Ectodermal cell (in vitro differentiated cells): ENCODE results near the gene DIP2C.
"Not testable (repeated sequence)": the region's sequence is repeated elsewhere in the genome, so short reads cannot be mapped to it uniquely, and the experiment has no call there.

ENCODE experiments used
- H3K27ac ChIP-seq: 2 replicates; pipeline ENCODE4 v1.7.0; 2013; ENCODE audit warnings: mild to moderate bottlenecking, low read depth, low read length; ENCODE audit not compliant: insufficient read depth, poor library complexity, severe bottlenecking
- H3K27me3 ChIP-seq: 2 replicates; pipeline ENCODE4 v1.7.0; 2013; ENCODE audit warnings: mild to moderate bottlenecking, low read length; ENCODE audit not compliant: insufficient read depth, control insufficient read depth, poor library complexity, severe bottlenecking
- H3K36me3 ChIP-seq: one replicate; pipeline ENCODE4 v1.7.0; 2013; ENCODE audit warnings: low read length; ENCODE audit not compliant: control insufficient read depth, insufficient read depth
- H3K4me1 ChIP-seq: one replicate; pipeline ENCODE4 v1.7.0; 2013; ENCODE audit warnings: low read length; ENCODE audit not compliant: control insufficient read depth, insufficient read depth
- H3K4me3 ChIP-seq: 2 replicates; pipeline ENCODE4 v1.7.0; 2013; ENCODE audit warnings: low read depth, low read length, control low read depth; ENCODE audit not compliant: insufficient read depth
- H3K9me3 ChIP-seq: 2 replicates; pipeline ENCODE4 v1.7.0; 2013; ENCODE audit warnings: mild to moderate bottlenecking, low read length, moderate library complexity; ENCODE audit not compliant: control insufficient read depth
- WGBS, 2 experiments: methylation state at CpG; one replicate each; pipeline ENCODE4 v1.1.7; 2013; ENCODE audit warnings: missing lambda C conversion rate in 2 of 2; 5-methylcytosine and 5-hydroxymethylcytosine counted together

DIP2C gene

GRCh38 chr10:305034-305433, 384.4 kb downstream of the DIP2C start:
- no peaks in the 10 kb centered on the region for H3K9me3 ChIP-seq
- H3K4me3 ChIP-seq = no peak overlapping the region
- H3K27ac ChIP-seq = no peak overlapping the region
- H3K4me1 ChIP-seq = no peaks in the 10 kb centered on the region
- H3K27me3 ChIP-seq = no peaks in the 10 kb centered on the region
- H3K36me3 ChIP-seq = no peaks in the 10 kb centered on the region
- 89 to 93% methylated on average over 4 of the region's 4 CpGs for WGBS, 2 experiments

GRCh38 chr10:301536-301935, 387.9 kb downstream of the DIP2C start:
- WGBS, 2 experiments = 95 to 97% methylated on average over 9 of the region's 9 CpGs
- H3K27me3 ChIP-seq = no peaks in the 10 kb centered on the region
- no peaks in the 10 kb centered on the region for H3K9me3 ChIP-seq
- H3K4me1 ChIP-seq = no peaks in the 10 kb centered on the region
- H3K27ac ChIP-seq = no peak overlapping the region
- no peak overlapping the region for H3K4me3 ChIP-seq
- no peaks in the 10 kb centered on the region for H3K36me3 ChIP-seq

- 96% methylated on average over 26 to 29 of the region's 31 CpGs for WGBS, 2 experiments
- H3K27ac ChIP-seq, H3K9me3 ChIP-seq, H3K36me3 ChIP-seq, H3K4me3 ChIP-seq, H3K27me3 ChIP-seq, H3K4me1 ChIP-seq: not testable (repeated sequence)
Measured at GRCh38 chr10:300580-300979, 388.9 kb downstream of the DIP2C start.

- 93 to 95% methylated on average over 7 of the region's 7 CpGs for WGBS, 2 experiments
- Histone ChIP-seq H3K4me3 (no peak overlapping the region), H3K27me3 (no peaks in the 10 kb centered on the region), H3K27ac (no peak overlapping the region), H3K36me3 (no peaks in the 10 kb centered on the region), H3K9me3 (no peaks in the 10 kb centered on the region), H3K4me1 (no peaks in the 10 kb centered on the region)
Measured at GRCh38 chr10:299969-300368, 389.5 kb downstream of the DIP2C start.

GRCh38 chr10:299512-299911, 390.0 kb downstream of the DIP2C start:
- Histone ChIP-seq H3K27me3 (no peaks in the 10 kb centered on the region), H3K9me3 (no peaks in the 10 kb centered on the region), H3K4me3 (no peak overlapping the region), H3K4me1 (no peaks in the 10 kb centered on the region), H3K27ac (no peak overlapping the region), H3K36me3 (no peaks in the 10 kb centered on the region)
- WGBS, 2 experiments = 94 to 96% methylated on average over 2 of the region's 2 CpGs

GRCh38 chr10:298033-298432, 391.4 kb downstream of the DIP2C start:
- no peaks in the 10 kb centered on the region for H3K36me3 ChIP-seq
- WGBS, 2 experiments = 90 to 91% methylated on average over 9 of the region's 9 CpGs
- no peak overlapping the region for H3K27ac ChIP-seq
- no peak overlapping the region for H3K4me3 ChIP-seq
- H3K27me3 ChIP-seq = no peaks in the 10 kb centered on the region
- no peaks in the 10 kb centered on the region for H3K9me3 ChIP-seq
- H3K4me1 ChIP-seq = no peaks in the 10 kb centered on the region

GRCh38 chr10:297567-297966, 391.9 kb downstream of the DIP2C start:
- Histone ChIP-seq H3K27ac (no peak overlapping the region), H3K9me3 (no peaks in the 10 kb centered on the region), H3K4me3 (no peak overlapping the region), H3K27me3 (no peaks in the 10 kb centered on the region), H3K4me1 (no peaks in the 10 kb centered on the region), H3K36me3 (no peaks in the 10 kb centered on the region)
- WGBS, 2 experiments = 91 to 100% methylated on average over 3 of the region's 6 CpGs

GRCh38 chr10:293636-294035, 395.8 kb downstream of the DIP2C start:
- Histone ChIP-seq H3K4me1 (no peaks in the 10 kb centered on the region), H3K4me3 (no peak overlapping the region), H3K27ac (no peak overlapping the region), H3K9me3 (no peaks in the 10 kb centered on the region), H3K36me3 (no peaks in the 10 kb centered on the region), H3K27me3 (no peaks in the 10 kb centered on the region)
- WGBS, 2 experiments = 79 to 83% methylated on average over 4 of the region's 4 CpGs

GRCh38 chr10:290026-290725, 399.3 kb downstream of the DIP2C start:
- Histone ChIP-seq H3K27ac (no peak overlapping the region), H3K27me3 (no peaks in the 10 kb centered on the region), H3K9me3 (no peaks in the 10 kb centered on the region), H3K4me3 (no peak overlapping the region), H3K36me3 (no peaks in the 10 kb centered on the region), H3K4me1 (no peaks in the 10 kb centered on the region)
- 94 to 95% methylated on average over 17 of the region's 17 CpGs for WGBS, 2 experiments

- 95 to 98% methylated on average over 9 of the region's 9 CpGs for WGBS, 2 experiments
- no peaks in the 10 kb centered on the region for H3K4me1 ChIP-seq
- H3K9me3 ChIP-seq = no peaks in the 10 kb centered on the region
- no peaks in the 10 kb centered on the region for H3K36me3 ChIP-seq
- no peak overlapping the region for H3K4me3 ChIP-seq
- no peaks in the 10 kb centered on the region for H3K27me3 ChIP-seq
- H3K27ac ChIP-seq = no peak overlapping the region
Measured at GRCh38 chr10:289581-289980, 399.9 kb downstream of the DIP2C start.
